Esophagus (tissue), 2 donors: ENCODE data around the gene SEMG1. TPM values are rescaled to one million over a fixed set of nuclear protein-coding genes. Genes with fewer than 3 reads are reported as not detected.
A peak's percentile ranks its signal among the peaks of the same experiment; 100 is the strongest.

Experiments
- H3K27ac ChIP-seq, 2 donors: one replicate each; pipeline ENCODE4 v1.5.1; 2013; ENCODE audit warnings: low read depth in 2 of 2, mild to moderate bottlenecking in 2 of 2, inconsistent platforms in 1 of 2, low read length in 1 of 2, moderate library complexity in 1 of 2
- H3K27me3 ChIP-seq, 2 donors: one replicate each; pipeline ENCODE4 v1.6.1; 2013; ENCODE audit warnings: low read length in 2 of 2, control low read depth in 1 of 2, mild to moderate bottlenecking in 1 of 2; ENCODE audit not compliant: insufficient read depth in 2 of 2, control insufficient read depth in 1 of 2
- H3K36me3 ChIP-seq, 2 donors: one replicate each; pipeline ENCODE4 v1.6.1; 2013; ENCODE audit warnings: low read length in 1 of 2; ENCODE audit not compliant: control insufficient read depth in 2 of 2, insufficient read depth in 2 of 2
- H3K4me1 ChIP-seq, 2 donors: one replicate each; pipeline ENCODE4 v1.6.1; 2013; ENCODE audit warnings: low read length in 1 of 2; ENCODE audit not compliant: control insufficient read depth in 2 of 2, insufficient read depth in 2 of 2
- H3K4me3 ChIP-seq, 2 donors: one replicate each; pipeline ENCODE4 v1.5.1; 2013; ENCODE audit warnings: low read length in 2 of 2, mild to moderate bottlenecking in 2 of 2, low read depth in 1 of 2, moderate library complexity in 1 of 2
- H3K9me3 ChIP-seq, 2 donors: one replicate each; pipeline ENCODE4 v1.6.1; 2013; ENCODE audit warnings: mild to moderate bottlenecking in 2 of 2, low read depth in 1 of 2, low read length in 1 of 2, moderate library complexity in 1 of 2; ENCODE audit not compliant: control insufficient read depth in 2 of 2, insufficient read depth in 1 of 2
- WGBS, 2 donors: extraction: QIAGEN DNeasy Blood & Tissue Kit; methylation state at CpG; one replicate each; pipeline ENCODE4 v1.1.7; 2013; 5-methylcytosine and 5-hydroxymethylcytosine counted together
- polyA plus RNA-seq, 2 donors: library from polyadenylated mRNA; stranded (reverse); fragments of 200-250 nt; gene quantifications; one replicate each; pipeline ENCODE4 v1.2.3, GENCODE V29; 2013
- donor health status: healthy with polysubstance abuse.
- donor health status: Bipolar disorder and iron deficiency.

SEMG1 gene
- polyA plus RNA-seq, 2 donors: not detected

- Histone ChIP-seq H3K4me3 (no peak overlapping the region), H3K36me3 (no peaks in the 10 kb centered on the region), H3K4me1 (no peaks in the 10 kb centered on the region), H3K27ac (no peak overlapping the region), H3K9me3 (no peaks in the 10 kb centered on the region), H3K27me3 (no peaks in the 10 kb centered on the region)
- WGBS, 2 donors: 53 to 62% methylated on average over 6 of the region's 6 CpGs
Measured at GRCh38 chr20:45246109-45246508, 39.3 kb downstream of the SEMG1 start.

- 65 to 68% methylated on average over 1 of the region's 1 CpG for WGBS, 2 donors
- Histone ChIP-seq H3K4me1 (peaks cover 0 to 6% of the 10 kb centered on the region in 2 donors), H3K36me3 (peaks cover 0 to 2% of the 10 kb centered on the region in 2 donors), H3K9me3 (no peaks in the 10 kb centered on the region), H3K27me3 (no peaks in the 10 kb centered on the region), H3K27ac (no peak overlapping the region), H3K4me3 (no peak overlapping the region)
Measured at GRCh38 chr20:45247865-45248264, 41.0 kb downstream of the SEMG1 start.

GRCh38 chr20:45248609-45249008 is 41.8 kb downstream of the SEMG1 start:
- Histone ChIP-seq H3K4me3 (no peak overlapping the region), H3K4me1 (peaks cover 0 to 10% of the 10 kb centered on the region in 2 donors), H3K9me3 (no peaks in the 10 kb centered on the region), H3K27me3 (no peaks in the 10 kb centered on the region), H3K27ac (no peak overlapping the region), H3K36me3 (peaks cover 0 to 3% of the 10 kb centered on the region in 2 donors)

- Histone ChIP-seq H3K9me3 (no peaks in the 10 kb centered on the region), H3K4me3 (peak overlapping the region in 1 of 2 donors; percentile 64), H3K36me3 (peaks cover 0 to 3% of the 10 kb centered on the region in 2 donors), H3K27ac (no peak overlapping the region), H3K4me1 (peaks cover 0 to 16% of the 10 kb centered on the region in 2 donors), H3K27me3 (no peaks in the 10 kb centered on the region)
- WGBS, 2 donors: 31 to 43% methylated on average over 5 of the region's 5 CpGs
Measured at GRCh38 chr20:45251884-45252560, 45.2 kb downstream of the SEMG1 start.

- H3K27ac ChIP-seq: peak overlapping the region; percentile 84 to 97
- peak overlapping the region; percentile 36 to 64 for H3K4me3 ChIP-seq
- WGBS, 2 donors: 70 to 79% methylated on average over 4 of the region's 4 CpGs
- no peaks in the 10 kb centered on the region for H3K9me3 ChIP-seq
- peaks cover 0 to 16% of the 10 kb centered on the region in 2 donors for H3K4me1 ChIP-seq
- H3K27me3 ChIP-seq: no peaks in the 10 kb centered on the region
- H3K36me3 ChIP-seq: peaks cover 0 to 3% of the 10 kb centered on the region in 2 donors
Measured at GRCh38 chr20:45253261-45253660, 46.4 kb downstream of the SEMG1 start.

GRCh38 chr20:45254383-45255262 is 47.8 kb downstream of the SEMG1 start, which contains the start of gene SLPI:
Gene SLPI, minus strand, starts transcription at chr20:45254564. Its CDS starts 21 bp downstream, at chr20:45254543.
- WGBS, 2 donors: 26 to 37% methylated on average over 7 of the region's 7 CpGs
- H3K27ac ChIP-seq: peak within 1 kb of the TSS; percentile 84 to 97
- no peaks in the 10 kb centered on the region for H3K27me3 ChIP-seq
- H3K9me3 ChIP-seq: no peaks in the 10 kb centered on the region
- peak within 1 kb of the TSS; percentile 36 to 64 for H3K4me3 ChIP-seq
- peaks cover 0 to 3% of the 10 kb centered on the region in 2 donors for H3K36me3 ChIP-seq
- peaks cover 0 to 16% of the 10 kb centered on the region in 2 donors for H3K4me1 ChIP-seq

- WGBS, 2 donors: 52 to 64% methylated on average over 3 of the region's 3 CpGs
- peaks cover 0 to 15% of the 10 kb centered on the region in 2 donors for H3K4me1 ChIP-seq
Measured at GRCh38 chr20:45257161-45257560, 50.3 kb downstream of the SEMG1 start.

GRCh38 chr20:45257711-45258110 is 50.9 kb downstream of the SEMG1 start:
- no peak overlapping the region for H3K27ac ChIP-seq
- H3K4me3 ChIP-seq: no peak overlapping the region
- no peaks in the 10 kb centered on the region for H3K27me3 ChIP-seq
- no peaks in the 10 kb centered on the region for H3K9me3 ChIP-seq
- peaks cover 0 to 2% of the 10 kb centered on the region in 2 donors for H3K36me3 ChIP-seq
- peaks cover 0 to 12% of the 10 kb centered on the region in 2 donors for H3K4me1 ChIP-seq
- WGBS, 2 donors: 56 to 73% methylated on average over 7 of the region's 7 CpGs

More at GRCh38 chr20:45257161-45257560, 50.3 kb downstream of the SEMG1 start:
- no peaks in the 10 kb centered on the region for H3K9me3 ChIP-seq
- H3K36me3 ChIP-seq: peaks cover 0 to 3% of the 10 kb centered on the region in 2 donors
- H3K27me3 ChIP-seq: no peaks in the 10 kb centered on the region
- H3K27ac ChIP-seq: no peak overlapping the region
- H3K4me3 ChIP-seq: no peak overlapping the region

GRCh38 chr20:45258259-45258658 is 51.4 kb downstream of the SEMG1 start:
- Histone ChIP-seq H3K9me3 (no peaks in the 10 kb centered on the region), H3K27ac (no peak overlapping the region), H3K27me3 (no peaks in the 10 kb centered on the region), H3K4me1 (peaks cover 0 to 8% of the 10 kb centered on the region in 2 donors), H3K36me3 (no peaks in the 10 kb centered on the region), H3K4me3 (no peak overlapping the region)
- WGBS, 2 donors: 92% methylated on average over 3 of the region's 3 CpGs
